Skeletal muscle cell (primary cell): ENCODE measurements around the gene CD177.
"Not testable (repeated sequence)": the region's sequence is repeated elsewhere in the genome, so short reads cannot be mapped to it uniquely, and the experiment has no call there.

Source experiments
- DNase-seq: peaks from one replicate; pipeline ENCODE4 v3.0.0-alpha.2; 2010; ENCODE audit warnings: low read depth
- H3K4me3 ChIP-seq: 2 replicates; pipeline ENCODE4 v1.5.1; 2011; ENCODE audit warnings: low read depth, mild to moderate bottlenecking, control low read depth, low read length, moderate library complexity

Gene CD177

GRCh38 chr19:43371909-43372308 lies 18.4 kb downstream of the CD177 start:
- H3K4me3 ChIP-seq, result no peak overlapping the region
- no peak for DNase-seq

DNA sequence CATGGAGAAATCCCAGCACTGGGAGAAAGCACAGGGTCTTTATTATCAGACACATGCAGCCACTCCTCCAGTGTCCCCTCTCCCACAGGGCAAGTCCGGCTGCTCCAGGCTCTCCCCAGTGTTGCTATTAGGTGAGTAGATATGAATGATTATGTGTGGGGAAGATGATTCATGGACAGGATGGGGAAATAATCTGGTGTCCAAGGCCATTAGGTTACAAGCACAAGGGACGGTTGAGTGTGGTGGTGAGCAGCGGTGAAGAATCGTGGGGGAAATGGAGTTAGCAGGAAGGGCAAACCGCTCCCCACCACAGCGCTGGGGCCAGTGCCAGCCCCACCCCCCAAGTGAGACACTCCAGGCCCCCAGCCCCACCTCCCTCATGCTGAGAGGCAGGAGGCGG lies 19.0 kb downstream of the CD177 start:
- H3K4me3 ChIP-seq, result no peak overlapping the region

GRCh38 chr19:43377624-43378023 lies 24.1 kb downstream of the CD177 start:
- DNase-seq, H3K4me3 ChIP-seq: not testable (repeated sequence)

More for the DNA sequence above, 19.0 kb downstream of the CD177 start:
- DNase-seq, result no peak

- no peak overlapping the region for H3K4me3 ChIP-seq
Observed at GRCh38 chr19:43380008-43380407, 26.5 kb downstream of the CD177 start.

GRCh38 chr19:43380771-43381386 lies 27.4 kb downstream of the CD177 start:
- H3K4me3 ChIP-seq, result no peak overlapping the region
- DNase-seq, result no peak

More at GRCh38 chr19:43380008-43380407, 26.5 kb downstream of the CD177 start:
- DNase-seq, result no peak

GRCh38 chr19:43382586-43383216 lies 29.2 kb downstream of the CD177 start:
- DNase-seq, H3K4me3 ChIP-seq: not testable (repeated sequence)

- DNase-seq, H3K4me3 ChIP-seq: not testable (repeated sequence)
Observed at GRCh38 chr19:43383254-43383653, 29.8 kb downstream of the CD177 start.

DNA sequence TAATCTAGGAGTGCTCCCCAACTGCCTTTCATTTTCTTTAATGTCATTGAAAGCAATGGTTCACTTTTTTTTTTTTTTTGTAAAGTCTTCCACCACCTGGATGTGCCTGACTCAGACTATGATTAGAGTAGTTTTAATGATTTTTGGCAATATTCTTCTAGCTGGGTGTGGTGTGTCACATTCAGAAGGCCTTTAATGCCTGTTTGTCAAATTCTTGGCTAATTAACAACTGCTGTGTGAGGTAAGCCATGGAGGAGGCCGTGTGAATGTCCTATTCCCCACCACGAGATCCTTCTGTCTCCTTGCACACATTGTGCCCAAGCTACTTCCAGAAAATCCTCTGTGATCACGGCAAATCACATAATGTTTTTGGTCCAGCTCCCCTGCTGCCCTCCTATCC lies 30.3 kb downstream of the CD177 start:
- DNase-seq, H3K4me3 ChIP-seq: not testable (repeated sequence)

DNA sequence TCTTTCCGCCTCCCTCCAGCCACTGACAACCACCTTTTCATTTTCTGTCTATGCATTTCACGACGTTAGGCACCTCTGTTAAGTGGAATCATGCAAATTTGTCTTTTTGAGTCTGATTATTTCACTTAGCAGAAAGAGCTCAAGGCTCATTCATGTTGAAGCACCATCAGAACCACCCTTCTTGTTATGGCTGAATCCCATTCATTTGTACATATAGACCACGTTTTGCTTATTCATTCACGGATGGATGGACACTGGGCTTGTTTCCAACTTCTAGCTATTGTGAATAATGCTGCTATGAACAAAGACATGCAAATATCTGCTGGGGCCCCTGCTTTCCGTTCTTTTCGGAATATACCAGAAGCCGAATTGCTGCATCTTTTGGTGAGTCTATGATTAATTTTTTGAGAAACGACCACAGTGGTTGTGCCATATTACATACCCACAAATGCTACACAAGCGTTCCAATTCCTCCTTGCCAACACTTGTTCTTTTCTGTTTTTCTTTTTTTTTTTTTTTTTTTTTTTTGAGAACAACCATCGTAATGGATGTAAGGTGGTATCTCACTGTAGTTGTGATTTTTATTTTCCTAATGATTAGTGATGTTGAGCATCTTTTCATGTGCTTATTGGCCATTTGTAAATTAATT lies 37.5 kb downstream of the CD177 start:
- H3K4me3 ChIP-seq, DNase-seq: not testable (repeated sequence)

- DNase-seq, result not testable (repeated sequence)
Observed at GRCh38 chr19:43391552-43391935, 38.1 kb downstream of the CD177 start.

GRCh38 chr19:43393501-43393900 lies 40.0 kb downstream of the CD177 start:
- H3K4me3 ChIP-seq, DNase-seq: not testable (repeated sequence)

More at GRCh38 chr19:43391552-43391935, 38.1 kb downstream of the CD177 start:
- not testable (repeated sequence) for H3K4me3 ChIP-seq

GRCh38 chr19:43395561-43395960 lies 42.1 kb downstream of the CD177 start:
- H3K4me3 ChIP-seq, result no peak overlapping the region
- no peak for DNase-seq

DNA sequence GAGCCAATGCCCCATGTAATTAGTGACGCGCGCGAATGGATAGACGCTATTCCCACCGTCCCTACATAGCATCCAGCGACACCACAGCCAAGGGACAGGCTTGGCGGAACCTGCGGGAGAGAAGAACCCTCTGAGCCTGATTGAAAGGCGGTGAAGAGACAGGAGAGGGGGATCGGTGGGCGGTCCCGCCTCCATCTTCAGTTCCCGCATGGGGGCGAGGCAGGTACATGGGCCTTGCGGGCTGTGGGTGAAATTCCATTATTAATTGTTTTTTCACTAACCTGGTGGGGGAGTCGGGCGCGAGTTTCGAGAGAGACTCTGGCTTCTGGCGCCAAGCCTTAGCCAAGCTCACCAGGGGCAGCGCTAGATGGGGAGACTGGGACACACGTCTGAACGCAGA lies 52.8 kb downstream of the CD177 start:
- no peak overlapping the region for H3K4me3 ChIP-seq
- DNase-seq, result no peak

DNA sequence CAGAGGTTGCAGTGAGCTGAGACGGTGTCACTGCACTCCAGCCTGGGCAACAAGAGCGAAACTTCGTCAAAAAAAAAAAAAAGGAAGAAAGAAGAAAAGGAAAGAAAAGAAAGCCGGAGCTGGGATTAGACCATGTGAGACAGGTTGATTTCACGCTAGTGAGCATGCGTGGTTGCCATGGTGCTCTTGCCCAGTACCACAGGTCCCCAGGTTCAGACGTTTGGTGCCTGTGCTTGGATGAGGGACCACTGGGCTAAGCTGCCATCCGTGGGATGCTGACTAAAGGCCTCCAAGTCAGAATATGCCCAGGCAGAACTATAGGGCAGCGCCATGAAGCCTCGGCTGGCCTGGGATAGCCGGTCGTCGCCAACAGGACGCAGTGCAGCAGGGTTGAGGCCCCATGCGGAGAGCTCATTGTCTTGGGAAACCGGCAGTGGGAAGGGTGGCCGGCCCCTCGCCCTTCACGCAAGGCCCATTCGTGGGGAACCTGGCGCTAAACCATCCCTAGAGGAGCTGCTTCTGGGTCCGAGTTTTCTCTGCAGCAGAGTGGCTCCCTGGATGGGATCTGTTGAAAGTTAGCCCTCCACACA lies 54.0 kb downstream of the CD177 start:
- no peak for DNase-seq

GRCh38 chr19:43408043-43408442 lies 54.6 kb downstream of the CD177 start:
- no peak for DNase-seq
- no peak overlapping the region for H3K4me3 ChIP-seq

More for the DNA sequence above, 54.0 kb downstream of the CD177 start:
- no peak overlapping the region for H3K4me3 ChIP-seq

- H3K4me3 ChIP-seq, result no peak overlapping the region
- no peak for DNase-seq
Observed at GRCh38 chr19:43409415-43409814, 55.9 kb downstream of the CD177 start.

- DNase-seq, result no peak
- no peak overlapping the region for H3K4me3 ChIP-seq
Observed at GRCh38 chr19:43412441-43412840, 59.0 kb downstream of the CD177 start.
